Erythroblast (primary cell): Measurements from ENCODE around the gene SLC47A2.

Experiments used
- GATA1 ChIP-seq: IDR thresholded peaks from 2 replicates; pipeline ENCODE4 v1.6.1; 2011; ENCODE audit warnings: low read depth, mild to moderate bottlenecking, control low read depth, low read length, moderate library complexity
- POLR2A ChIP-seq: IDR thresholded peaks from 2 replicates; pipeline ENCODE4 v1.6.1; 2011; ENCODE audit warnings: mild to moderate bottlenecking, low read length

DNA sequence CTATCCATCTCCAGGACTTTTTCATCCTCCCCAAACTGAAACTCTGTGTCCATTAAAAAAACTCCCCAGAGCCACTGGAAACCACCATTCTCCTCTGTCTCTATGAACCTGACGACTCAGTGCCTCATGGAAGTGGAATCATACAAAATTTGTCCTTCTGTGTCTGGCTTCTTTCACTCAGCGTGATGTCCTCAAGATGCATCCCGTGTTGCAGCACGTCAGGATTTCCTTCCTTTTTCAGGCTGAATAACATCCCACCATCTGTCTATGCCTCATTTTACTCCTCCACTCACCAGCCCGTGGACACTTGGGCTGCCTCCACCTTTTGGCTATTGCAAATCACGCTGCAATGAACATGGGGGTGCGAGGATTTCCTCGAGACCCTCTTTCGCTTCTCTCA, 44.4 kb upstream of the SLC47A2 start:
- no peak for TF ChIP-seq POLR2A
- TF ChIP-seq GATA1 = no peak
